HFFc6 (cell line): Measurements from ENCODE around the gene HOXC13. TPM values are rescaled to one million over a fixed set of nuclear protein-coding genes. Genes with fewer than 3 reads are reported as not detected.

Experiments used
- DNase-seq: peaks from one replicate; pipeline ENCODE4 v3.0.0-alpha.2; 2018
- H3K27ac Mint-ChIP-seq: 2 replicates; pipeline ENCODE4 v1.8.0; 2020; ENCODE audit warnings: mild to moderate bottlenecking, mixed read lengths
- H3K27me3 Mint-ChIP-seq: 2 replicates; pipeline ENCODE4 v1.8.0; 2021; ENCODE audit warnings: mild to moderate bottlenecking, moderate library complexity, mixed read lengths; ENCODE audit not compliant: insufficient read depth
- H3K36me3 Mint-ChIP-seq: 2 replicates; pipeline ENCODE4 v1.8.0; 2021; ENCODE audit warnings: low read depth, mixed read lengths
- H3K4me1 Mint-ChIP-seq: 2 replicates; pipeline ENCODE4 v1.8.0; 2020; ENCODE audit warnings: low read depth, mixed read lengths
- H3K4me3 Mint-ChIP-seq: 2 replicates; pipeline ENCODE4 v1.8.0; 2020; ENCODE audit warnings: mild to moderate bottlenecking, moderate library complexity, mixed read lengths
- H3K9me3 Mint-ChIP-seq: 2 replicates; pipeline ENCODE4 v1.8.0; 2020; ENCODE audit warnings: mild to moderate bottlenecking, mixed read lengths
- CTCF ChIP-seq: fragments of 200-600 bp; sonication (generic); IDR thresholded peaks from 2 replicates; pipeline ENCODE4 v1.5.0; 2021; ENCODE audit warnings: antibody characterized with exemption, mild to moderate bottlenecking
- total RNA-seq, 6 experiments: library from RNA; stranded (reverse); fragmentation: NEBNext Ultra II Directional; extraction: Animal tissue kit (Norgen Biotek cat#: 25700); gene quantifications; 2 replicates in 1 of 6; 3 replicates in 5 of 6; pipeline ENCODE4 v1.2.3, GENCODE V29; 2021

The HOXC13 gene
- total RNA-seq, 6 experiments from 2014 or later = not detected

GRCh38 chr12:53959314-53959713 is 20.7 kb downstream of the HOXC13 start:
- DNase-seq = no peak
- 0 out of 2 replicates have a peak, but pooled peaks cover 5% of the 10 kb centered on the region for H3K36me3 Mint-ChIP-seq
- no peak overlapping the region for H3K27ac Mint-ChIP-seq
- no peak for TF ChIP-seq CTCF
- no peaks in the 10 kb centered on the region for H3K9me3 Mint-ChIP-seq
- H3K4me1 Mint-ChIP-seq = peaks cover 6% of the 10 kb centered on the region; the same call in 1 of the 2 replicates
- no peak overlapping the region for H3K4me3 Mint-ChIP-seq
- H3K27me3 Mint-ChIP-seq = peaks cover 62% of the 10 kb centered on the region

- TF ChIP-seq CTCF = no peak
- H3K4me1 Mint-ChIP-seq = peaks cover 14% of the 10 kb centered on the region
- 0 out of 2 replicates have a peak, but pooled peaks cover 5% of the 10 kb centered on the region for H3K36me3 Mint-ChIP-seq
- no peak for DNase-seq
- H3K27ac Mint-ChIP-seq = no peak overlapping the region
- H3K27me3 Mint-ChIP-seq = peaks cover 60% of the 10 kb centered on the region
- no peaks in the 10 kb centered on the region for H3K9me3 Mint-ChIP-seq
- no peak overlapping the region for H3K4me3 Mint-ChIP-seq
Measured at GRCh38 chr12:53960187-53961024, 21.8 kb downstream of the HOXC13 start.

GRCh38 chr12:53961025-53961761 is 22.6 kb downstream of the HOXC13 start:
- Mint-ChIP-seq H3K4me1 (peaks cover 20% of the 10 kb centered on the region), H3K27ac (no peak overlapping the region), H3K4me3 (no peak overlapping the region), H3K9me3 (no peaks in the 10 kb centered on the region), H3K27me3 (peaks cover 64% of the 10 kb centered on the region), H3K36me3 (0 out of 2 replicates have a peak, but pooled peaks cover under 1% of the 10 kb centered on the region)
- TF ChIP-seq CTCF = no peak
- DNase-seq = no peak

GRCh38 chr12:53963005-53963404 is 24.4 kb downstream of the HOXC13 start:
- Mint-ChIP-seq H3K27ac (peak overlapping the region; percentile 81; the same call in 1 of the 2 replicates), H3K36me3 (no peaks in the 10 kb centered on the region), H3K4me1 (peaks cover 24% of the 10 kb centered on the region), H3K27me3 (peaks cover 68% of the 10 kb centered on the region), H3K9me3 (no peaks in the 10 kb centered on the region), H3K4me3 (peak overlapping the region; percentile 81; the same call in 1 of the 2 replicates)
- TF ChIP-seq CTCF = no peak
- DNase-seq = no peak

- peaks cover 24% of the 10 kb centered on the region for H3K4me1 Mint-ChIP-seq
- TF ChIP-seq CTCF = no peak
- DNase-seq = no peak
- peaks cover 67% of the 10 kb centered on the region for H3K27me3 Mint-ChIP-seq
- H3K9me3 Mint-ChIP-seq = no peaks in the 10 kb centered on the region
- peak overlapping the region; percentile 81; the same call in 1 of the 2 replicates for H3K27ac Mint-ChIP-seq
- no peaks in the 10 kb centered on the region for H3K36me3 Mint-ChIP-seq
- peak overlapping the region; percentile 81 for H3K4me3 Mint-ChIP-seq
Measured at GRCh38 chr12:53963434-53964314, 25.0 kb downstream of the HOXC13 start.
